A549 (cell line): Measurements from ENCODE around the gene ACSS3.

Experiments
- CTCF ChIP-seq: fragments of >200 bp; sonication (Bioruptor Twin); formaldehyde crosslinking; IDR thresholded peaks from 3 replicates; pipeline ENCODE4 v1.5.1; 2016
- E2F6 ChIP-seq: IDR thresholded peaks from 2 replicates; pipeline ENCODE4 v1.6.1; 2012; ENCODE audit warnings: low read depth, borderline replicate concordance
- FOSL2 ChIP-seq, 2 experiments: fragments of 450-650 bp in 1 of 2; fragments of >200 bp in 1 of 2; sonication (Bioruptor Twin) in 1 of 2; formaldehyde crosslinking; IDR thresholded peaks; 2 replicates each; pipeline versions ENCODE4 v1.5.0 to v1.6.1; 2016 to 2020; ENCODE audit warnings: mild to moderate bottlenecking in 1 of 2, moderate library complexity in 1 of 2
- MAFK ChIP-seq: fragments of 450-650 bp; IDR thresholded peaks from 2 replicates; pipeline ENCODE4 v1.6.1; 2014; ENCODE audit not compliant: partially characterized antibody
- MAX ChIP-seq: IDR thresholded peaks from 2 replicates; pipeline ENCODE4 v1.6.1; 2012
- NFE2L2 ChIP-seq: fragments of 150-350 bp; conservative IDR thresholded peaks from 2 replicates; pipeline ENCODE4 v1.6.1; 2014; ENCODE audit warnings: low read length
- NPAS2 ChIP-seq: fragments of 250-450 bp; sonication (Bioruptor Pico); IDR thresholded peaks from 2 replicates; pipeline ENCODE4 v1.8.0; 2022; ENCODE audit warnings: mild to moderate bottlenecking, moderate library complexity, borderline replicate concordance
- PHF8 ChIP-seq: fragments of 200-600 bp; sonication (generic); IDR thresholded peaks from 2 replicates; pipeline ENCODE4 v1.6.1; 2016; ENCODE audit warnings: low read depth, mild to moderate bottlenecking, antibody characterized with exemption, moderate library complexity, borderline replicate concordance
- POLR2A ChIP-seq: IDR thresholded peaks from 2 replicates; pipeline ENCODE4 v1.6.1; 2012; ENCODE audit warnings: mild to moderate bottlenecking, low read length

- no peak for TF ChIP-seq CTCF
- no peak for TF ChIP-seq POLR2A
- TF ChIP-seq FOSL2 (IDR thresholded peaks at IDR 0.05), result no peak
- TF ChIP-seq FOSL2 (CRISPR knock-in tag; IDR thresholded peaks at IDR 0.05), result no peak
- no peak for TF ChIP-seq PHF8
- no peak for TF ChIP-seq MAX
- no peak for TF ChIP-seq NFE2L2
- TF ChIP-seq MAFK, result no peak
- TF ChIP-seq E2F6, result no peak
- no peak for TF ChIP-seq NPAS2 (CRISPR knock-in tag)
These were observed 131.1 kb downstream of the ACSS3 start for GRCh38 chr12:81209012-81209411.
